ENCODE measurements around the gene COX7B2. TPM values are rescaled to one million over a fixed set of nuclear protein-coding genes. Genes with fewer than 3 reads are reported as not detected.

The COX7B2 gene
- total and polyA plus RNA-seq, 2 of the 4 experiments (the other 2 are of a cell fraction) = not detected

DNA sequence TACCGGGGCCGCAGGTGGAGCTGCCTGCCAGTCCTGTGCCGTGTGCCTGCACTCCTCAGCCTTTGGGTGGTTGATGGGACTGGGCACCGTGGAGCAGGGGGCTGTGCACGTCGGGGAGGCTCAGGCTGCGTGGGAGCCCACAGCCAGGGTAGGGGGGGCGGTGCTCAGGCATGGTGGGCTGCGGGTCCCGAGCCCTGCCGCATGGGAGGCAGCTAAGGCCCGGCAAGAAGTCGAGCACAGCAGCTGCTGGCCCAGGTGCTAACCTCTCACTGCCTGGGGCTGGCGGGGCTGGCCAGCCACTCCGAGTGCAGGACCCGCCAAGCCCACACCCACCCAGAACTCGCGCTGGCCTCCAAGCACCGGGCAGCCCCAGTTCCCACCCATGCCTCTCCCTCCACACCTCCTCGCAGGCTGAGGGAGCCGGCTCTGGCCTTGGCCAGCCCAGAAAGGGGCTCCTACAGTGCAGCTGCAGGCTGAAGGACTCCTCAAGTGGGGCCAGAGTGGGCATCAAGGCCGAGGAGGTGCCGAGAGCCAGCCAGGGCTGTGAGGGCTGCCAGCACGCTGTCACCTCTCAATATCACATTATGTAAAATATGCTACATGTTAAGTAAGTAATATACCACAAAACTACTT lies 104.1 kb downstream of the COX7B2 start:
- Histone ChIP-seq H3K4me2 (ENCODE audit: low read depth, low read length) (no peak overlapping the region), H4K91ac (ENCODE audit: insufficient read depth, low read depth, low read length) (no peak overlapping the region), H3K27ac (ENCODE audit: insufficient read depth, low read length) (no peak overlapping the region), H3K36me3 (ENCODE audit: control insufficient read depth, insufficient read depth, low read length) (no peaks in the 10 kb centered on the region), H4K8ac (ENCODE audit: low read depth in 2 of 2, low read length in 2 of 2) (no peak overlapping the region), H2BK20ac (ENCODE audit: low read depth, low read length) (no peak overlapping the region), H3K14ac (replicated peaks; ENCODE audit: low read depth, low read length) (no peak overlapping the region), H4K20me1 (ENCODE audit: insufficient read depth, low read length) (no peaks in the 10 kb centered on the region), H3K4me3 (ENCODE audit: insufficient read depth, low read depth, low read length) (no peak overlapping the region), H3K56ac (ENCODE audit: extremely low read depth, insufficient read depth, low read length) (no peak overlapping the region), H3K79me1 (ENCODE audit: low read depth in 1 of 2, low read length in 2 of 2) (no peaks in the 10 kb centered on the region), H3K23ac (ENCODE audit: low read depth, low read length) (no peak overlapping the region), H3K27me3 (ENCODE audit: control insufficient read depth, insufficient read depth, low read length) (no peaks in the 10 kb centered on the region), H3K4ac (ENCODE audit: low read depth, low read length) (no peak overlapping the region), H2BK5ac (ENCODE audit: low read depth, low read length, poor library complexity, severe bottlenecking) (no peak overlapping the region), H2AFZ (replicated peaks; ENCODE audit: low read length, poor library complexity) (no peak overlapping the region), H2BK15ac (ENCODE audit: low read depth, low read length) (no peak overlapping the region), H2BK120ac (ENCODE audit: low read depth, low read length) (no peak overlapping the region), H2AK5ac (ENCODE audit: low read depth, low read length) (no peak overlapping the region), H3K9me1 (ENCODE audit: insufficient read depth, low read length) (no peaks in the 10 kb centered on the region), H3K18ac (ENCODE audit: low read depth, low read length) (no peak overlapping the region), H2AK9ac (replicated peaks; ENCODE audit: low read depth, low read length, poor library complexity) (no peak overlapping the region), H4K5ac (ENCODE audit: low read depth, low read length) (no peak overlapping the region), H3K9ac (ENCODE audit: low read depth, low read length) (no peak overlapping the region), H3K4me1 (ENCODE audit: control insufficient read depth, insufficient read depth, low read length) (no peaks in the 10 kb centered on the region), H3K9me3 (ENCODE audit: control insufficient read depth, insufficient read depth, low read length) (no peaks in the 10 kb centered on the region)
- ChIA-PET CTCF (no interaction called here), POLR2A (ENCODE audit: unreplicated experiment) (no interaction called here)
- intact Hi-C loops (cut with micrococcal nuclease) (no loop called here), in situ Hi-C loops (cut with MboI; ENCODE audit: low sequenced_read_pairs) (no loop called here), dilution Hi-C loops (cut with HindIII; ENCODE audit: low sequenced_read_pairs, unreplicated experiment) (no loop called here)
- DNase-seq = no peak
- no peak for ATAC-seq (ENCODE audit: low read depth)
- TF ChIP-seq CEBPB (IDR thresholded peaks at IDR 0.05; ENCODE audit: low read depth, low read length) = no peak
- TF ChIP-seq MXI1 (IDR thresholded peaks at IDR 0.05; ENCODE audit: borderline replicate concordance, low read depth, low read length) = no peak
- TF ChIP-seq RAD21 (IDR thresholded peaks at IDR 0.05; ENCODE audit: low read length) = no peak
- TF ChIP-seq NFE2L2 (IDR thresholded peaks at IDR 0.05; ENCODE audit: low read depth, low read length) = no peak
- no peak for TF ChIP-seq MAZ (IDR thresholded peaks at IDR 0.05; ENCODE audit: borderline replicate concordance, low read depth, low read length)
- no TSS peak for BruUV-seq (replicated peaks)
- 80% methylated on average over 7 of the region's 24 CpGs; no CpG with 5 or more reads in 1 of the 2 experiments for WGBS, 2 experiments (ENCODE audit: extremely low coverage in 2 of 2, insufficient read length in 1 of 2)

Measured in IMR-90 (cell line).